Muscle of leg (tissue), 9 donors: ENCODE data around the gene TNNT1. TPM values are rescaled to one million over a fixed set of nuclear protein-coding genes. Genes with fewer than 3 reads are reported as not detected.

Experiments
- polyA plus RNA-seq, 8 donors: library from polyadenylated mRNA; unstranded; fragments of 120-200 nt; gene quantifications; one replicate each; pipeline versions ENCODE4 v1.2.1 to v1.2.3, GENCODE V29; 2013; ENCODE audit warnings: inconsistent platforms in 1 of 8, low replicate concordance in 1 of 8; ENCODE audit not compliant: insufficient read length in 8 of 8, insufficient read depth in 1 of 8
- total RNA-seq: library from RNA; stranded (reverse); fragments of 120-200 nt; gene quantifications from one replicate; pipeline ENCODE4 v1.2.4, GENCODE V29; 2013

Gene TNNT1
- total and polyA plus RNA-seq, 9 donors: 387 to 1,171 (median 597) TPM

Other genes with a start within 250 kb of the TNNT1 start
- gene NCR1, start 243.1 kb downstream of the TNNT1 start, total RNA-seq: not detected
- gene NCR1, start 243.1 kb downstream of the TNNT1 start, polyA plus RNA-seq: under 1 TPM in 7 of 8 donors, not detected in 1; 0.08 to 0.44 (median 0.14) TPM
- not detected for gene NLRP7, start 201.7 kb downstream of the TNNT1 start, total RNA-seq
- under 1 TPM in 2 of 8 donors, not detected in 6; 0.08 to 0.09 TPM for gene NLRP7, start 201.7 kb downstream of the TNNT1 start, polyA plus RNA-seq
- gene NLRP2, start 182.8 kb downstream of the TNNT1 start, total RNA-seq: 1.3 TPM
- gene NLRP2, start 182.8 kb downstream of the TNNT1 start, polyA plus RNA-seq: 1 to 10 TPM in 4 of 8 donors, under 1 TPM in 4; 0.31 to 3.5 (median 0.96) TPM
- gene GP6, start 110.9 kb downstream of the TNNT1 start, total RNA-seq: 0.09 TPM
- gene GP6, start 110.9 kb downstream of the TNNT1 start, polyA plus RNA-seq: under 1 TPM in 7 of 8 donors, not detected in 1; 0.10 to 0.56 (median 0.20) TPM
- 11.5 TPM for gene RDH13, start 86.1 kb downstream of the TNNT1 start, total RNA-seq
- gene RDH13, start 86.1 kb downstream of the TNNT1 start, polyA plus RNA-seq: 10 to 100 TPM in 7 of 8 donors, 1 to 10 TPM in 1; 7.2 to 16.7 (median 12.1) TPM
- gene EPS8L1, start 73.3 kb downstream of the TNNT1 start, total RNA-seq: 2.3 TPM
- 1 to 10 TPM; 2.0 to 8.4 (median 4.2) TPM for gene EPS8L1, start 73.3 kb downstream of the TNNT1 start, polyA plus RNA-seq
- gene PPP1R12C, start 31.6 kb downstream of the TNNT1 start, total RNA-seq: 59.9 TPM
- gene PPP1R12C, start 31.6 kb downstream of the TNNT1 start, polyA plus RNA-seq: 100 to 1,000 TPM in 3 of 8 donors, 10 to 100 TPM in 5; 59.4 to 106 (median 92.8) TPM
- 0.80 TPM for gene TNNI3, start 8.5 kb upstream of the TNNT1 start, total RNA-seq
- 1 to 10 TPM; 1.1 to 3.1 (median 1.5) TPM for gene TNNI3, start 8.5 kb upstream of the TNNT1 start, polyA plus RNA-seq
- 0.13 TPM for gene DNAAF3, start 17.4 kb upstream of the TNNT1 start, total RNA-seq
- gene DNAAF3, start 17.4 kb upstream of the TNNT1 start, polyA plus RNA-seq: 1 to 10 TPM in 1 of 8 donors, under 1 TPM in 7; 0.15 to 1.1 (median 0.38) TPM
- gene SYT5, start 31.1 kb upstream of the TNNT1 start, total RNA-seq: not detected
- 1 to 10 TPM in 1 of 8 donors, under 1 TPM in 4, not detected in 3; 0.07 to 2.0 (median 0.08) TPM for gene SYT5, start 31.1 kb upstream of the TNNT1 start, polyA plus RNA-seq
- gene PTPRH, start 60.3 kb upstream of the TNNT1 start, total RNA-seq: 0.58 TPM
- gene PTPRH, start 60.3 kb upstream of the TNNT1 start, polyA plus RNA-seq: 1 to 10 TPM in 1 of 8 donors, under 1 TPM in 7; 0.14 to 2.1 (median 0.24) TPM
- 1.1 TPM for gene TMEM86B, start 79.6 kb upstream of the TNNT1 start, total RNA-seq
- gene TMEM86B, start 79.6 kb upstream of the TNNT1 start, polyA plus RNA-seq: 1 to 10 TPM; 1.8 to 4.8 (median 2.9) TPM
- gene PPP6R1, start 109.8 kb upstream of the TNNT1 start, total RNA-seq: 12.5 TPM
- 10 to 100 TPM; 26.3 to 37.2 (median 32.3) TPM for gene PPP6R1, start 109.8 kb upstream of the TNNT1 start, polyA plus RNA-seq
- gene HSPBP1, start 130.9 kb upstream of the TNNT1 start, total RNA-seq: 14.5 TPM
- 10 to 100 TPM; 26.2 to 34.9 (median 30.6) TPM for gene HSPBP1, start 130.9 kb upstream of the TNNT1 start, polyA plus RNA-seq
- 5.4 TPM for gene BRSK1, start 134.8 kb upstream of the TNNT1 start, total RNA-seq
- 10 to 100 TPM in 5 of 8 donors, 1 to 10 TPM in 3; 7.4 to 13.7 (median 10.6) TPM for gene BRSK1, start 134.8 kb upstream of the TNNT1 start, polyA plus RNA-seq
- 0.53 TPM for gene TMEM150B, start 176.1 kb upstream of the TNNT1 start, total RNA-seq
- 1 to 10 TPM in 3 of 8 donors, under 1 TPM in 5; 0.36 to 3.8 (median 0.87) TPM for gene TMEM150B, start 176.1 kb upstream of the TNNT1 start, polyA plus RNA-seq
- 16.9 TPM for gene KMT5C, start 190.7 kb upstream of the TNNT1 start, total RNA-seq
- gene KMT5C, start 190.7 kb upstream of the TNNT1 start, polyA plus RNA-seq: 10 to 100 TPM; 13.4 to 34.1 (median 24.7) TPM
- not detected for gene COX6B2, start 205.5 kb upstream of the TNNT1 start, total RNA-seq
- gene COX6B2, start 205.5 kb upstream of the TNNT1 start, polyA plus RNA-seq: 1 to 10 TPM in 1 of 8 donors, under 1 TPM in 5, not detected in 2; 0.09 to 2.4 (median 0.23) TPM
- not detected for gene GARIN5B, start 214.1 kb upstream of the TNNT1 start, total RNA-seq
- not detected for gene GARIN5B, start 214.1 kb upstream of the TNNT1 start, polyA plus RNA-seq
- 0.31 TPM for gene IL11, start 221.3 kb upstream of the TNNT1 start, total RNA-seq
- gene IL11, start 221.3 kb upstream of the TNNT1 start, polyA plus RNA-seq: under 1 TPM; 0.12 to 0.61 (median 0.40) TPM
- not detected for gene TMEM190, start 227.6 kb upstream of the TNNT1 start, total RNA-seq
- under 1 TPM in 1 of 8 donors, not detected in 7; 0.50 TPM for gene TMEM190, start 227.6 kb upstream of the TNNT1 start, polyA plus RNA-seq
- gene TMEM238, start 235.1 kb upstream of the TNNT1 start, total RNA-seq: 0.18 TPM
- gene TMEM238, start 235.1 kb upstream of the TNNT1 start, polyA plus RNA-seq: under 1 TPM; 0.14 to 0.49 (median 0.27) TPM
- gene RPL28, start 236.7 kb upstream of the TNNT1 start, total RNA-seq: 463 TPM
- 1,000 to 10,000 TPM; 1,674 to 2,410 (median 1,842) TPM for gene RPL28, start 236.7 kb upstream of the TNNT1 start, polyA plus RNA-seq